ENCODE data around the gene LGALS3. TPM values are rescaled to one million over a fixed set of nuclear protein-coding genes. Genes with fewer than 3 reads are reported as not detected.

LGALS3 gene
- total and polyA plus RNA-seq, 8 donors = 163 to 676 (median 270) TPM

DNA sequence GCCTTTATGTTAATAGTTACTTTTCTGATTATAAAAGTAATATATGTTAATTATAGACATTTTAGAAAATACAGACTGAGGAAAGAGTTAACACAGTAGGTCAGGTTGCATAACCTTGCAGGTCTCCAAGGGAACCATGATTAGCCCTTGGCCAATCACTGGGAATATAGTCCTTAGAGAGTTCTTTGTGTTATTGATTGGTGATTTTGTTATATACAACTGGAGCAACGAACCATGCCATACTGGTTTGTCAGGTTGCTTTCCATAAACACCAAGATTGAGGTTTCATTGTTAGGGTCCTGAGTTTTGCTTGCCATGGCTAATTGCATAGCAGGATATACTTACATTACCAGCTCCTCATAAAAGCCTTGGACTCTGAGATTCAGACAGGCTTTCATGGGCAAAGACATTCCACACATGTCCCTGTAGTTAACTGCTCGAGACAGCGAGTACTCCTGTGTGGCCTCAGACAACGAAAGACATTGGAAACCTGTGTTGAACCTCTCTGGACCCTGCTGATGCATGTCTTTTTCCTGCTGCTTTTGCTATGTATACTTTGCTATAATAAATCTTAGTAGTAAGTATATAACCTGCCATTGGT lies 43.9 kb upstream of the LGALS3 start:
- no peak for TF ChIP-seq POLR2AphosphoS5 (IDR thresholded peaks at IDR 0.05)
- TF ChIP-seq EP300 (IDR thresholded peaks at IDR 0.05) = no peak
- TF ChIP-seq POLR2A (IDR thresholded peaks at IDR 0.05) = no peak
- TF ChIP-seq, protein P1, sequence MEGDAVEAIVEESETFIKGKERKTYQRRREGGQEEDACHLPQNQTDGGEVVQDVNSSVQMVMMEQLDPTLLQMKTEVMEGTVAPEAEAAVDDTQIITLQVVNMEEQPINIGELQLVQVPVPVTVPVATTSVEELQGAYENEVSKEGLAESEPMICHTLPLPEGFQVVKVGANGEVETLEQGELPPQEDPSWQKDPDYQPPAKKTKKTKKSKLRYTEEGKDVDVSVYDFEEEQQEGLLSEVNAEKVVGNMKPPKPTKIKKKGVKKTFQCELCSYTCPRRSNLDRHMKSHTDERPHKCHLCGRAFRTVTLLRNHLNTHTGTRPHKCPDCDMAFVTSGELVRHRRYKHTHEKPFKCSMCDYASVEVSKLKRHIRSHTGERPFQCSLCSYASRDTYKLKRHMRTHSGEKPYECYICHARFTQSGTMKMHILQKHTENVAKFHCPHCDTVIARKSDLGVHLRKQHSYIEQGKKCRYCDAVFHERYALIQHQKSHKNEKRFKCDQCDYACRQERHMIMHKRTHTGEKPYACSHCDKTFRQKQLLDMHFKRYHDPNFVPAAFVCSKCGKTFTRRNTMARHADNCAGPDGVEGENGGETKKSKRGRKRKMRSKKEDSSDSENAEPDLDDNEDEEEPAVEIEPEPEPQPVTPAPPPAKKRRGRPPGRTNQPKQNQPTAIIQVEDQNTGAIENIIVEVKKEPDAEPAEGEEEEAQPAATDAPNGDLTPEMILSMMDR (IDR thresholded peaks at IDR 0.05) = no peak
- intact Hi-C loops (cut with DNase I; ENCODE audit: low total_unique reads) = no loop called here
- Histone ChIP-seq H3K9me3 (no peaks in the 10 kb centered on the region), H3K4me1 (peaks cover 0 to 7% (median 2%) of the 10 kb centered on the region in 4 donors), H3K4me3 (no peak overlapping the region), H3K27ac (no peak overlapping the region), H3K27me3 (no peaks in the 10 kb centered on the region), H3K36me3 (no peaks in the 10 kb centered on the region)
- peak in 1 of 2 donors; percentile 57 for DNase-seq
- 41 to 59% (median 51%) methylated on average over 4 of the region's 4 CpGs for WGBS, 5 donors

DNA sequence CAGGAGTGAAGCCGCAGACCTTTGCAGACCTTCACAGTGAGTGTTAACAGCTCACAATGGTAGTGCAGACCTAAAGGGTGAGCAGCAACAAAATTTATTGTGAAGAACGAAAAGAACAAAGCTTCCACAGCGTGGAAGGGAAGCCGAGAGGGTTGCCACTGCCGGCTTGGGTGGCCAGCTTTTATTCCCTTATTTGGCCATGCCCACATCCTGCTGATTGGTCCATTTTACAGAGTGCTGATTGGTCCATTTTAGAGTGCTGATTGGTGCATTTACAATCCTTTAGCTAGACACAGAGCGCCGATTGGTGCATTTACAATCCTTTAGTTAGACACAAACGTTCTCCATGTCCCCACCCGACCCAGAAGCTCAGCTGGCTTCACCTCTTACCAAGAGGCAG lies 42.1 kb upstream of the LGALS3 start:
- WGBS, 5 donors = 87 to 95% (median 94%) methylated on average over 9 of the region's 9 CpGs
- no peaks in the 10 kb centered on the region for H3K27me3 ChIP-seq
- DNase-seq = no peak
- intact Hi-C loops (cut with DNase I; ENCODE audit: low total_unique reads) = no loop called here
- no peaks in the 10 kb centered on the region for H3K9me3 ChIP-seq
- peaks cover 0 to 7% (median 2%) of the 10 kb centered on the region in 4 donors for H3K4me1 ChIP-seq
- no peaks in the 10 kb centered on the region for H3K36me3 ChIP-seq
- H3K4me3 ChIP-seq = no peak overlapping the region
- TF ChIP-seq POLR2A (IDR thresholded peaks at IDR 0.05) (no peak), POLR2AphosphoS5 (IDR thresholded peaks at IDR 0.05) (no peak), EP300 (IDR thresholded peaks at IDR 0.05) (no peak)
- TF ChIP-seq, protein P1 (IDR thresholded peaks at IDR 0.05) = no peak
- no peak overlapping the region for H3K27ac ChIP-seq

DNA sequence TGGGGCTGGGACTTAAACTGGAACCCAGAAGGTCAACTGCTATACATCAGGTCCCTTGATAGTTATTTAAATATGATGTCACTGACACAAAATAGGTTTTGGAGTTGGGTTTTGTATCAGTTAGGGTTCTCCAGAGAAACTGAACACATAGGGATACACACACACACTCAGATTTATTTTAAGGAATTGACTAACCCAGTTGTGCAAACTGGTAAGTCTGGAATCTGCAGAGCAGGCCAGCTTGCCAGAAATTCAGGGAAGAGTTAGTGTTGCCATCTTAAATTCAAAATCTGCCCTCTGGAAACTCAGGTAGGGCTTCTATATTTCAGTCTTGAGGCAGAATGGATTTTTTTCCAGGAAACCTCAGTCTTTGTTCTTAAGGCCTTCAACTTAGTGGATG lies 40.7 kb upstream of the LGALS3 start:
- no peak overlapping the region for H3K27ac ChIP-seq
- intact Hi-C loops (cut with DNase I; ENCODE audit: low total_unique reads) = no loop called here
- H3K4me3 ChIP-seq = no peak overlapping the region
- H3K36me3 ChIP-seq = no peaks in the 10 kb centered on the region
- H3K9me3 ChIP-seq = no peaks in the 10 kb centered on the region
- no peak for DNase-seq
- no peaks in the 10 kb centered on the region for H3K27me3 ChIP-seq
- TF ChIP-seq, protein P1 (IDR thresholded peaks at IDR 0.05) = no peak
- TF ChIP-seq POLR2AphosphoS5 (IDR thresholded peaks at IDR 0.05) (no peak), POLR2A (IDR thresholded peaks at IDR 0.05) (no peak), EP300 (IDR thresholded peaks at IDR 0.05) (no peak)
- H3K4me1 ChIP-seq = peaks cover 0 to 7% (median 2%) of the 10 kb centered on the region in 4 donors

DNA sequence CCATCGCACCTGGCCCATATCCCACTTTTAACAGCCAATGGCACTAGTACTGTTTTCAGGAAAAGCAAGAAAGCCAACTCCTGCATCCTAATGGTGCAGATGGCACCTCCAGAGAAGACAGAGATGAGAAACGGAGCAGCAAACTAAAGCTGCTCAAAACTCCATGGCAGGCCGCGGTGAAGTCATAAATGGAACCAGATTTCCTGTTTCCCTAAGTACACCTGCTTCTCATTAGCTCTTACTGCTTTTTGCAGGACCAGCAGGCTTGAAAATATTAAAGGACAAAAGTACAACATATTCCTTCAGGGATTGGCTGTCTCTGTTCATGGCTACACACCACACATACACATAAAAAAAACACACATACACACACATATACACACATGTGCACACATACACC lies 36.7 kb upstream of the LGALS3 start:
- 71 to 84% (median 82%) methylated on average over 4 of the region's 4 CpGs for WGBS, 5 donors

More for the DNA sequence above, 36.7 kb upstream of the LGALS3 start:
- intact Hi-C loops (cut with DNase I; ENCODE audit: low total_unique reads) = loop anchor here (5.0 kb wide), 1 partner anchor 65 kb away; no protein-coding TSS in a partner anchor
- no peak overlapping the region for H3K4me3 ChIP-seq
- no peak for TF ChIP-seq POLR2AphosphoS5 (IDR thresholded peaks at IDR 0.05)
- TF ChIP-seq, protein P1 (IDR thresholded peaks at IDR 0.05) = no peak
- no peak for TF ChIP-seq EP300 (IDR thresholded peaks at IDR 0.05)
- no peak for TF ChIP-seq POLR2A (IDR thresholded peaks at IDR 0.05)
- no peaks in the 10 kb centered on the region for H3K9me3 ChIP-seq
- peaks cover 0 to 9% (median 4%) of the 10 kb centered on the region in 4 donors for H3K4me1 ChIP-seq
- no peaks in the 10 kb centered on the region for H3K27me3 ChIP-seq
- H3K36me3 ChIP-seq = no peaks in the 10 kb centered on the region
- no peak for DNase-seq
- H3K27ac ChIP-seq = no peak overlapping the region
